GM12878 (cell line): Measurements from ENCODE around the gene SGMS1. TPM values are rescaled to one million over a fixed set of nuclear protein-coding genes. Genes with fewer than 3 reads are reported as not detected.

Source experiments
- ATAC-seq: fragments of 200-7000 bp; cut with Tn5 transposase; 3 replicates; pipeline ENCODE4 v1.9.1; 2020; ENCODE audit warnings: mild to moderate bottlenecking, moderate library complexity
- BruUV-seq: library from RNA; stranded (reverse); fragments of 400-500 nt; replicated peaks from 2 replicates; lab custom pipeline; 2021; lab: Mats Ljungman, UMichigan
- CTCF ChIA-PET: fragments of 300-600 bp; sonication (Branson Sonifier 250); formaldehyde crosslinking; extraction: SDS; loops from one replicate; lab custom pipeline; 2021; ENCODE audit warnings: inconsistent platforms; lab: Yijun Ruan, JAX
- POLR2A ChIA-PET: fragments of 350-600 bp; formaldehyde crosslinking; extraction: SDS; loops from one replicate; lab custom pipeline; 2021; ENCODE audit warnings: inconsistent platforms; lab: Charles Lee
- RAD21 ChIA-PET: fragments of 300-600 bp; sonication (Branson Sonifier 250); formaldehyde crosslinking; loops from one replicate; lab custom pipeline; 2023; ENCODE audit warnings: antibody characterized with exemption; ENCODE audit not compliant: unreplicated experiment; lab: Charles Lee
- SMC1A ChIA-PET: fragments of 300-600 bp; sonication (Branson Sonifier 250); formaldehyde crosslinking; loops from one replicate; lab custom pipeline; 2023; ENCODE audit not compliant: unreplicated experiment, uncharacterized antibody; lab: Charles Lee
- DNase-seq: peaks from one replicate; pipeline ENCODE4 v3.0.0-alpha.2; 2011; ENCODE audit warnings: low read depth, low spot score
- FAIRE-seq: peaks from 3 replicates; lab custom pipeline; 2011; peaks lifted over from hg19 to GRCh38; lab: Jason Lieb, UNC
- H2AFZ ChIP-seq: 2 replicates; pipeline ENCODE4 v1.6.0; 2011; ENCODE audit warnings: low read depth, low read length, control low read depth; ENCODE audit not compliant: control insufficient read depth
- H3K27ac ChIP-seq: 2 replicates; pipeline ENCODE4 v1.5.1; 2011; ENCODE audit warnings: control low read depth; ENCODE audit not compliant: control insufficient read depth, insufficient read depth
- H3K27me3 ChIP-seq, 2 experiments: replicated peaks in 1 of 2; 2 replicates each; pipeline versions ENCODE4 v1.6.0 to v1.6.1; 2011; ENCODE audit warnings: low read length in 1 of 2; ENCODE audit not compliant: control insufficient read depth in 2 of 2, insufficient read depth in 2 of 2
- H3K36me3 ChIP-seq, 2 experiments: 2 replicates each; pipeline ENCODE4 v1.5.1; 2011; ENCODE audit warnings: low read length in 1 of 2; ENCODE audit not compliant: control insufficient read depth in 2 of 2, insufficient read depth in 2 of 2
- H3K4me1 ChIP-seq: 2 replicates; pipeline ENCODE4 v1.6.1; 2011; ENCODE audit warnings: mild to moderate bottlenecking, low read length, moderate library complexity, mixed read lengths; ENCODE audit not compliant: control insufficient read depth, insufficient read depth
- H3K4me2 ChIP-seq: 2 replicates; pipeline ENCODE4 v1.6.0; 2011; ENCODE audit warnings: control low read depth; ENCODE audit not compliant: control insufficient read depth, insufficient read depth
- H3K4me3 ChIP-seq: fragments of 200-600 bp; sonication (generic); 2 replicates; pipeline ENCODE4 v1.5.1; 2016
- H3K79me2 ChIP-seq: 2 replicates; pipeline ENCODE4 v1.6.0; 2011; ENCODE audit warnings: low read length; ENCODE audit not compliant: control insufficient read depth, insufficient read depth
- H3K9ac ChIP-seq: 2 replicates; pipeline ENCODE4 v1.8.0; 2011; ENCODE audit warnings: low read length, control low read depth, mixed read lengths; ENCODE audit not compliant: control insufficient read depth, insufficient read depth
- H3K9me3 ChIP-seq: replicated peaks from 3 replicates; pipeline ENCODE4 v1.5.1; 2011; ENCODE audit warnings: mild to moderate bottlenecking, low read length; ENCODE audit not compliant: control insufficient read depth, insufficient read depth
- H4K20me1 ChIP-seq: 2 replicates; pipeline ENCODE4 v1.6.0; 2011; ENCODE audit not compliant: control insufficient read depth, insufficient read depth
- EED ChIP-seq: sonication (generic); IDR thresholded peaks from 2 replicates; pipeline ENCODE4 v1.6.1; 2016; ENCODE audit warnings: antibody characterized with exemption, low read depth
- EGR1 ChIP-seq, 2 experiments: IDR thresholded peaks; 1 replicate in 1 of 2; 2 replicates in 1 of 2; pipeline ENCODE4 v1.6.1; 2011 to 2012; ENCODE audit warnings: low read depth in 2 of 2, low read length in 2 of 2, borderline replicate concordance in 1 of 2, mild to moderate bottlenecking in 1 of 2, moderate library complexity in 1 of 2
- EP300 ChIP-seq, 2 experiments: fragments of 150-350 bp in 1 of 2; IDR thresholded peaks; 2 replicates each; pipeline ENCODE4 v1.6.1; 2011 to 2012; ENCODE audit warnings: low read depth in 2 of 2, low read length in 2 of 2, borderline replicate concordance in 1 of 2, improper control_type of control experiment in 1 of 2, inconsistent platforms in 1 of 2; ENCODE audit not compliant: control insufficient read depth in 1 of 2
- ESRRA ChIP-seq: IDR thresholded peaks from 2 replicates; pipeline ENCODE4 v1.6.1; 2012; ENCODE audit warnings: mild to moderate bottlenecking, low read length, improper control_type of control experiment
- HDAC2 ChIP-seq: fragments of 200-600 bp; sonication (generic); IDR thresholded peaks from 2 replicates; pipeline ENCODE4 v1.6.1; 2017
- MAX ChIP-seq: IDR thresholded peaks from 2 replicates; pipeline ENCODE4 v1.6.1; 2012; ENCODE audit warnings: low read depth, low read length, improper control_type of control experiment
- NR2C1 ChIP-seq: fragments of 450-650 bp; IDR thresholded peaks from 2 replicates; pipeline ENCODE4 v1.6.1; 2017; ENCODE audit warnings: antibody characterized with exemption, mild to moderate bottlenecking, moderate library complexity
- NR2F1 ChIP-seq: fragments of 450-650 bp; conservative IDR thresholded peaks from 2 replicates; pipeline ENCODE4 v1.6.1; 2017; ENCODE audit warnings: mild to moderate bottlenecking
- RAD21 ChIP-seq: IDR thresholded peaks from 2 replicates; pipeline ENCODE4 v1.6.1; 2011; ENCODE audit warnings: mild to moderate bottlenecking, low read depth, low read length, moderate library complexity; ENCODE audit not compliant: insufficient read depth
- RUNX3 ChIP-seq: IDR thresholded peaks from 2 replicates; pipeline ENCODE4 v1.6.1; 2012; ENCODE audit warnings: low read length, inconsistent platforms
- SUZ12 ChIP-seq: fragments of 200-600 bp; sonication (generic); IDR thresholded peaks from one replicate; pipeline ENCODE4 v1.6.1; 2018; ENCODE audit warnings: antibody characterized with exemption, mild to moderate bottlenecking; ENCODE audit not compliant: unreplicated experiment
- TCF3 ChIP-seq: IDR thresholded peaks from 2 replicates; pipeline ENCODE4 v1.6.1; 2012; ENCODE audit warnings: low read depth, mild to moderate bottlenecking, low read length, borderline replicate concordance; ENCODE audit not compliant: insufficient read depth
- WGBS: methylation state at CpG from one replicate; pipeline ENCODE4 v1.1.6; 2016; ENCODE audit warnings: low lambda C conversion rate; ENCODE audit not compliant: insufficient replicate concordance, insufficient coverage; ENCODE audit errors: missing lambda C conversion rate; 5-methylcytosine and 5-hydroxymethylcytosine counted together
- in situ Hi-C: fragments of 300-500 bp; cut with MboI; formaldehyde crosslinking; loops from 9 replicates; pipeline ENCODE4 v1.14.3; 2018; ENCODE audit warnings: mixed read lengths
- intact Hi-C: fragments of 100-400 bp; cut with micrococcal nuclease; formaldehyde crosslinking; loops from one replicate; pipeline ENCODE4 v1.14.2; 2022; ENCODE audit not compliant: unreplicated experiment
- polyA plus RNA-seq, 11 experiments: library from polyadenylated mRNA; depleted of rRNA in 4 of 11; unstranded in 6 of 11; stranded (reverse) in 5 of 11; fragments of >200 nt; fragmentation: Nextera tagmentation in 4 of 11; fragmentation: Illumina TruSeq in 1 of 11; extraction: Ambion mirVana in 4 of 11; extraction: Trizol in 1 of 11; gene quantifications; 1 replicate in 1 of 11; 2 replicates in 10 of 11; pipeline versions ENCODE4 v1.2.1 to v1.2.3, GENCODE V29; 2011 to 2016; ENCODE audit warnings: inconsistent platforms in 2 of 11, missing spikeins in 2 of 11, low read depth in 1 of 11
- total RNA-seq, 4 experiments: library from RNA; depleted of rRNA in 3 of 4; stranded (reverse); fragments of >200 nt in 3 of 4; fragmentation: Illumina TruSeq in 1 of 4; extraction: Trizol in 1 of 4; gene quantifications; 2 replicates each; pipeline versions ENCODE4 v1.2.1 to v1.2.3, GENCODE V29; 2013 to 2021

The SGMS1 gene
- total and polyA plus RNA-seq, 10 of the 15 experiments (the other 5 are each of a cell fraction or from before 2014, with no cell fraction given): 1.4 to 14.5 (median 4.9) TPM

- TF ChIP-seq ESRRA: no peak
- no peak for TF ChIP-seq RAD21
- no peak for TF ChIP-seq EED
- no peak for TF ChIP-seq SUZ12
- TF ChIP-seq HDAC2: no peak
- TF ChIP-seq MAX: no peak
Observed at GRCh38 chr10:50309342-50309741, 314.4 kb downstream of the SGMS1 start (continued).

GRCh38 chr10:50304660-50305059 is 319.1 kb downstream of the SGMS1 start:
- ATAC-seq: no peak
- RAD21 ChIA-PET: no interaction called here
- no peaks in the 10 kb centered on the region for H3K79me2 ChIP-seq
- no peak overlapping the region for H2AFZ ChIP-seq
- H3K27me3 ChIP-seq: no peaks in the 10 kb centered on the region
- in situ Hi-C loops: no loop called here
- CTCF ChIA-PET: interaction anchor here (1.2 kb wide), 1 partner anchor 26 kb away, joined by 3 read pairs; no protein-coding TSS in a partner anchor
- WGBS: 72% methylated on average over 8 of the region's 8 CpGs
- H3K4me3 ChIP-seq: no peak overlapping the region
- H3K27ac ChIP-seq: no peak overlapping the region
- no TSS peak for BruUV-seq
- no peaks in the 10 kb centered on the region for H3K4me1 ChIP-seq
- POLR2A ChIA-PET: no interaction called here
- DNase-seq: no peak
- no peaks in the 10 kb centered on the region; the same call in 2 of the 3 replicates for H3K9me3 ChIP-seq
- SMC1A ChIA-PET: interaction anchor here (1.0 kb wide), 1 partner anchor 296 kb away, joined by 4 read pairs; no protein-coding TSS in a partner anchor
- H3K36me3 ChIP-seq: peaks cover 2% of the 10 kb centered on the region in 2 experiments; a peak in 1 of 4 replicates
- intact Hi-C loops: no loop called here
- H3K4me2 ChIP-seq: no peak overlapping the region
- no peak for TF ChIP-seq RUNX3
- no peak for TF ChIP-seq NR2F1
- no peak for TF ChIP-seq TCF3
- TF ChIP-seq EGR1 (IDR thresholded peaks at IDR 0.05; ENCODE audit: borderline replicate concordance in 1 of 2, low read depth in 2 of 2, low read length in 2 of 2): no peak
- no peak for TF ChIP-seq NR2C1
- TF ChIP-seq EP300 (IDR thresholded peaks at IDR 0.05; ENCODE audit: borderline replicate concordance in 1 of 2, control insufficient read depth in 1 of 2, low read depth in 2 of 2, low read length in 2 of 2): no peak
- TF ChIP-seq, all 136 proteins: peak for 0
- Histone ChIP-seq H3K9ac (no peak overlapping the region), H4K20me1 (no peaks in the 10 kb centered on the region)
- no peak for FAIRE-seq
